Activated CD4-positive, alpha-beta T cell treated with anti-CD3 and anti-CD28 coated beads, Interleukin-2, Interleukin-4, amounts not matched to agents 100 ng/mL and 50 ng/mL, durations not matched to agents 16 hours and 8 hours (primary cell): ENCODE measurements around the gene NKPD1.

Experiments used
- DNase-seq: peaks from one replicate; pipeline ENCODE4 v3.0.0-alpha.2; 2020; ENCODE audit warnings: low spot score

NKPD1 gene

GRCh38 chr19:45117167-45117594 lies 43.6 kb downstream of the NKPD1 start:
- peak; percentile 63 for DNase-seq

- DNase-seq, result no peak
Observed at GRCh38 chr19:45115809-45116615, 44.8 kb downstream of the NKPD1 start.

GRCh38 chr19:45114116-45114515 lies 46.7 kb downstream of the NKPD1 start:
- DNase-seq, result no peak

- no peak for DNase-seq
Observed at GRCh38 chr19:45113628-45114027, 47.2 kb downstream of the NKPD1 start.

- DNase-seq, result no peak
Observed at GRCh38 chr19:45112111-45112827, 48.5 kb downstream of the NKPD1 start.
